Stimulated activated CD8-positive, alpha-beta memory T cell treated with anti-CD3 and anti-CD28 coated beads, Interleukin-2, amount 100 ng/mL, for 48 hours (primary cell): Measurements from ENCODE around the gene ADAMTSL5.
"Not testable (repeated sequence)": the region's sequence is repeated elsewhere in the genome, so short reads cannot be mapped to it uniquely, and the experiment has no call there.

ENCODE experiments used
- DNase-seq, 2 donors: peaks; one replicate each; pipeline ENCODE4 v3.0.0-alpha.2; 2020; ENCODE audit warnings: low read depth in 2 of 2

ADAMTSL5 gene

GRCh38 chr19:1478934-1479707 is 33.7 kb downstream of the ADAMTSL5 start, which contains the start of gene C19orf25:
C19orf25 (minus strand) TSS chr19:1479215; CDS start chr19:1478903, 312 bp downstream.
- peak; percentile 88 to 93 for DNase-seq

- DNase-seq, result not testable (repeated sequence)
Observed at GRCh38 chr19:1477056-1477455, 35.8 kb downstream of the ADAMTSL5 start.

- no peak for DNase-seq
Observed at GRCh38 chr19:1475751-1476437, 36.9 kb downstream of the ADAMTSL5 start.

GRCh38 chr19:1474765-1475351 is 38.0 kb downstream of the ADAMTSL5 start:
- DNase-seq, result no peak

GRCh38 chr19:1474011-1474764 is 38.6 kb downstream of the ADAMTSL5 start:
- DNase-seq, result no peak

GRCh38 chr19:1473085-1473851 is 39.6 kb downstream of the ADAMTSL5 start:
- DNase-seq, result no peak

GRCh38 chr19:1472231-1473084 is 40.4 kb downstream of the ADAMTSL5 start:
- DNase-seq, result no peak

GRCh38 chr19:1471515-1472160 is 41.2 kb downstream of the ADAMTSL5 start:
- no peak for DNase-seq

GRCh38 chr19:1471010-1471514 is 41.8 kb downstream of the ADAMTSL5 start:
- DNase-seq, result no peak

- peak; percentile 50 to 62 for DNase-seq
Observed at GRCh38 chr19:1470305-1471009, 42.4 kb downstream of the ADAMTSL5 start.

GRCh38 chr19:1470055-1470304 is 42.8 kb downstream of the ADAMTSL5 start:
- no peak for DNase-seq

GRCh38 chr19:1469255-1470054 is 43.4 kb downstream of the ADAMTSL5 start:
- DNase-seq, result no peak

GRCh38 chr19:1468821-1469254 is 44.0 kb downstream of the ADAMTSL5 start:
- peak in 1 of 2 donors; percentile 41 for DNase-seq

GRCh38 chr19:1468274-1468820 is 44.5 kb downstream of the ADAMTSL5 start:
- DNase-seq, result no peak

- no peak for DNase-seq
Observed at GRCh38 chr19:1467490-1468273, 45.1 kb downstream of the ADAMTSL5 start.

GRCh38 chr19:1467215-1467489 is 45.7 kb downstream of the ADAMTSL5 start:
- DNase-seq, result no peak

- DNase-seq, result no peak
Observed at GRCh38 chr19:1466461-1467214, 46.2 kb downstream of the ADAMTSL5 start.
